HuH-7 (cell line): Measurements from ENCODE around the gene SLC9A4.

Experiments
- DNase-seq: peaks from one replicate; pipeline ENCODE4 v3.0.0; 2011; ENCODE audit warnings: low spot score

SLC9A4 gene

DNA sequence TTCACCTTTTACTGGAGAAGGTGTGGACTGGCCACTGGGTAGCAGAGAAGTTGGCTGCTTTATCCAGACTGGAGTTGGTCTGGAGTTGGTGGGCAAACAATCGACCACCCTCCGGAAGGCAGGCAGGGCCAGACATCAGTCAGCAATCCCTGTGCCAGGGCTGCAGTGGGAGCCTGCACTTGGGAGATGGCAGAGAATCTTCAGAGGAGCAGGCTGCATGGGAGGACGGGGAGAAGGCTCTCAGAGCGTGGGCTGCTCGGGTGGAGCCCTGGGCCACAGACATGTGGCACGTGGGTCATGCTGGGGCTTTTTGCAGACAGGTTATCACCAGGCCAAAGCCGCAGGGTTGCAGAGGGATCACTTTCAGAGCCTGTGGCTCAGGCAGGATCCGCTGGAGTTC lies 29.6 kb downstream of the SLC9A4 start:
- no peak for DNase-seq

DNA sequence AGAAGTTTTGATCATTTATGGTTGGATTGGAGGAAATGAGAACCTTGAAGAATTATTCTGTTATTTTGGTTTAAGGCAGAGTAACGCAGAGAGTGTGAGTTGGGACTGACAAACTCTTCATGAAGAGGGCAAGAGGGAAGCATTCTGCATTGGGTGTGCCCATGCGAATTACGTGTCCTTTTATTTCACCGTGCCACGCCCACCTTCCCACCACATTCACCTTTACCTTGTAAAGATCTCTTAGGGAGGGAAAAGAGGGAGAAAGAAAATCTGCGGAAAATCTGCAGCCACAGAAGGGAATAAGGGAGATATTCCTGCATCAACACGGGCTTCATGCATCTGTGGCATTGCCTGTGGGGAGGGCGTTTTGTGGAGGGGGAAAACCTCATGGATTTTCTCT lies 31.8 kb downstream of the SLC9A4 start:
- DNase-seq, result no peak

DNA sequence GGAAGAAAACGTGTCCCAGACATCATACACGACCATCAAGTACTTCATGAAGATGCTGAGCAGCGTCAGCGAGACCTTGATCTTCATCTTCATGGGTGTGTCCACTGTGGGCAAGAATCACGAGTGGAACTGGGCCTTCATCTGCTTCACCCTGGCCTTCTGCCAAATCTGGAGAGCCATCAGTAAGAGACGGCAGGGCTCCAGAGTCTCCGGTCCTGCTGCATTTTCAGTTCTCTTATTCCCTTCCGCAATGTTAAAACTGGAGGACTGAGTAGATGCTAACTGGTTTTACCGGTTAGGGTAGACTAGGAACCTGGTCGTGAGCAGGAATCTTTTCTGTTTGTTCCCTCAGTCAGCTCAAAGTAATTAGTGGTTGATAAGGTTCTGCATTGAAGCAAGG lies 32.3 kb downstream of the SLC9A4 start:
- DNase-seq, result no peak

DNA sequence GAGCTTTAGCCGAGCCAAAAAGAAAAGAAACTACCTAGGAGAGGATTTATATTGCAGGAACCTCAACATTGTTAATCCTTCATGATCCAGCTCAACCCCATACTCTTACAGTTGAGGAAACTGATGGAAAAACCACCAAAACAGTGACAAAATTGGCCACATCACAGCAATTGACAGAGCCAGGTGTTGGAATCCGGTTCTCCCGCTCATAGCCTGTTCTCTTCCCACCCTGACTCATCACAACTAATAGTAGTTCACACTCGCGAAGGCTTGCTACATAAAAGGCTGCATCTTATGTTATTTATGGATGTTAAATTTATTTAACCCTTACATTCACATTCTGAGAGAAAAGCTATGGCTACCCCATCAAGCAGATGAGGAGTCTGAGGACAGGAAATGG lies 33.7 kb downstream of the SLC9A4 start:
- no peak for DNase-seq

DNA sequence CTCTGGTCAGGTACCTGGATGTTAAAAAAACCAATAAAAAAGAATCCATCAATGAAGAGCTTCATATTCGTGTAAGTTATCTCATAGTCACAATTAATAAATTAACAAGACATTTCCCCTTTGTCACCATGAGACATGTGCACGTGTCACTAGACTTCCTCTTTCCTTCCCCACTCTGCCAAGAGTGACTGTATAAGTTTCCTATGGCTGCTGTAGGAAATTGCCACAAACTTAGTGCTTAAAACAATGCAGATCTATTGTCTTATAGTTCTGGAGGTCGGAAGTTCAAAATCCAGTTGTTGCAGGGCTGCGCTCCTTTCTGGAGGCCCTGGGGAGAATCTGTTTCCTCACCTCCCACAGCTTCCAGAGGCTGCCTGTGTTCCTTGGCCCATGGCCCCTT lies 35.8 kb downstream of the SLC9A4 start:
- no peak for DNase-seq

DNA sequence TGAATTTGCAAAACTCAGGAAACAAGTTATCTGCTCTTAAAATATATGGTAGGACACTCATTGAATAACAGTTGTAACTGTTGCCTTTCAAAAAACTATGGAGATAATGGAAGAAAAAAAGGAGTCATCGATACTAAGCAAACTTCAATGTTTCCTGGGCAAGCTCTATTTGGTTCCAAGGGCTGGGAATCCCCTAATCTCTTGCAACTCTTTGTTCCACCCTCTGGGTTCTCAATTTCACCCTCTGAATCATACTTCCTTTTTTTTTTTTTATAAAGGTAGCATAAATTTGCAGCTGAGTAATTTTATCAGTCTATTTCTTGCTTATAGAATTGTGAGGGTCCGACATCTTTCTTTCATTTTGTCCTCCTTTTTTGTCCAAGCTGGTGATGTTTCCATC lies 36.7 kb downstream of the SLC9A4 start:
- no peak for DNase-seq

DNA sequence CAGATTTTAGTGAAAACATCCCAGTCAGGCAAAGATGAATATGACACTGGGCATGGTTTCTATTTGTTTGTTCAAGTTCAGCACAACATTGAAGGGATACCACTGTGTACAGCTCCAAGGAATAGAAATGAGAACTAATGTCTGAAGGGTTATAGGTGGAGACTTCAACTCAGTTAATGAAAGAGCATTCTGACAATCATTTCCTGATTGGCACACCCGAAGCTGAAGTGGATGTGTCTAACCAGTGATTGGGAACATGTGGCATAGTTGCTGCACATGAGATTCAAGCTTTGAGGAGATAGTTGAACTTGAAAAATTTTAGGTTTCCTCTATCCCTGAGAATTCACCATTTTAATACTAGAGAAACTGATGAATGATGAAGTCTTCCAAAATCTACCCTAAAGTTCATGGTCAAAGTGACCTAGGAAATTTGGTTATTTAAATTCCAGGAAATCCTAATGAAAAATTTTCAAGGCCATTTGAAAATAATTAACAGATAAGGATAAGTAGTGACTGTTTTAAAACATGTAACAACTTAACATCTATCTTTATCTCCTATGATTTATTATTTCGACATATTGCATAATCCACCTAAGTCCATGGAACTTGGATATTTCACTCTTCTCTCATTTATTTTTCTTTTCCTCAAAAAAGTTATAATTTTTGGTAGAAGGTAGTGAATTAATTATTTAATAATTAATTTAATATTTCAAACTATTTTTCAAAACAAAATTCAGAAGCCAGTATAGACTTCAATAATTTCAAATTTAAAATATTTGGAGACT lies 38.0 kb downstream of the SLC9A4 start:
- no peak for DNase-seq

DNA sequence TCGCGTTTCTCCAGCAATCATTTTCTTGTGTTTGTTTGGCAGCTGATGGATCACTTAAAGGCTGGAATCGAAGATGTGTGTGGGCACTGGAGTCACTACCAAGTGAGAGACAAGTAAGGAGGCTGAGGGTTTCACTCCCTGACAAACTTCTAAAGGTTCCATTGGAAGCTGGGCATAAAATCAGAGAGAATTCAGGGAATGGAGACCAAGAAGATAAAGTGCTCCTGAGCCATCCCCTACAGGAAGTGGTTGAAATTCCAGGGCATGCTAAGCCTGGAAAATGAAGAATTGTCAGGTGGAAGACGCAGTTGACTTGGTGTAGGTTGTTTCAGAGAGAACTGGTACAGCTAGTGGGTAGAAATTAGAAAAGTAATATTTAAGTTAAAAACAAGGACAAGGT lies 39.1 kb downstream of the SLC9A4 start:
- no peak for DNase-seq

DNA sequence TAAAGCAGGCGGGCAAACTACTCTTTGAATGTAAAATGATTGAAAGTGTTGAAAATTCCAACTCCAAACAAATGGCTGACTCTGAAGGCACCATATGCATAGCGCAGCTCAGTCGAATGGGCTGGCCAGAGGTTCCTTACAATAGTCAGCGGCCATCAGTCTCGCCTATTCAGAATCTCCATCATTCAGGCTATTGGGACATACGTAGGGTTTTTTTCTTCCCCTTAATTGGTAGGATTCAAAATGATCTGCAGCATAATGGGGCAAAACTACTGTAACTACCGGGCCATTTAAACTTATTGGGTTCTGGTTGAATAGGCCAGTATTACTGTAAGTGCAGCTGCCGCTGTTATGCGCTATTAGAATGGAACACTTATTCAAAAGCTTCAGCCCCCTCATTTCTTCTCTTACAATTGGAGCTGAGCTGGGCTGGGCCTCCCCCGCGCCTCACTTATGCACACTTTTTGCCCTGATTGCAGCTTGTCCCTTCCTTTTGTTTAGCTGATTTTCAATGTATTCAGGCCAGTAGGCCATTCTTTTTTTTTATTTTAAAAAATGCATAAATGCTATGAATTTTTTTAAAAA lies 40.4 kb downstream of the SLC9A4 start:
- DNase-seq, result no peak

DNA sequence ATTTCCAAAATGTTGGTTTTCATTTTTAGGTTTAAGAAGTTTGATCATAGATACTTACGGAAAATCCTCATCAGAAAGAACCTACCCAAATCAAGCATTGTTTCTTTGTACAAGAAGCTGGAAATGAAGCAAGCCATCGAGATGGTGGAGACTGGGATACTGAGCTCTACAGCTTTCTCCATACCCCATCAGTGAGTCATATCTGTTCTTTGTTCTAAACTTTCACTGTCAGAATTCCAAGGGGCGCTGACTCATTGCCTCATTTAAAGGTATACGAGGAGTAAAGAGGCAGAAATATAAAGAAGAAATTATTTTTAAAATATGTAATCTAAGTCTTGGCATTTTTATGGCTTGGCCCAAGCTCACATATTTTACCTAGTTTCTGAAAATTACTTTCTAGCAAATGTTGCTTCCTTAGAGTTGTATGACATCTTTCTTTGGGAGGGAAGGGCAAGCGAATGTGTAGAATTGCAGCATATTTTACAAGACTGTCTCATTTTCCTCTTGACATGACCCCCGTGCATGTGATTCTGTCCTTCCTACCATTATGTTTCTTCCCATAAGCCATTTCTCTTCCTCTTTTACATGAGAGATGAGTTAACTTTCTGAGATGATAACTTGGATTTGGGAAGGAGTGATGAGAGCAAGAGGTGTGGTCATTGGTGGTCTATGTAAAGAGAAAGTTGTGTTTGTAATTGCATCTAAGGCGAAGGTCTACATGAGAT lies 41.2 kb downstream of the SLC9A4 start:
- DNase-seq, result no peak

DNA sequence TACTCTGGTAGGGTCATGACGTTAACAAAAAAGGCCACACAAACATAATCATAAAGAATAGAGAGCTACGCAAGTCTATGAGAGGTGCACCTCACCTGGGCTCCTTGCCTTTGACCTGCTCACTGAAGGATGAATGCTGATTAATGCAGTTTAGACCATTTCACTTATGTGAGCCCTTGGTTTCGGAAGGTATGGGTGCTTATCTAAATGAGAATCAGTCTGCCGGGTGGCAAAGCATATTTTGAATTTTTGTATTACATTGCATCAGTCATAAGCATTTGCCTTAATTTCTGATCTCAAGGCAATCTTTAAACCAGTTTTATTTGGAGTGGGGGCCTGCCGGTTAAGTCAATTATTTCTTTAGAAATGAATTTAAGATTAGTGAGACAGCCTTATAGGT lies 42.8 kb downstream of the SLC9A4 start:
- DNase-seq, result no peak

DNA sequence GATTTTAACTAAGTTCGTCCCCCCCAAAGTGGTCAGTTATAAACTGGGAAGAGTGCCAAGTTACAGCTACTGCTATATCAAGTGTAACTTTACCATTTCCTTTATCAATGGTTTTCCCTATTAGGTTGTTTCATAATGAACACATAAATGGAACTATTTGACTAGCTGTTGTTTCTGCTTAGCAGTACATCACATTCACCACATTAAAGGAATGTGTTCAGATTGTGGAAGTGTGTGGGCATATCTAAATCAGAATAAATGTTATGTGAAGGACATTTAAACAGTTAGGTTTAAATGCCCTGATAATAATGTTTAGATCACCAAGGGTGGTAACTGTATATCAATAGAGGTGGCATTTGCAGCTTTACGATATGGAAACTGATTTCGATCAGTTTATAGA lies 45.1 kb downstream of the SLC9A4 start:
- DNase-seq, result no peak

DNA sequence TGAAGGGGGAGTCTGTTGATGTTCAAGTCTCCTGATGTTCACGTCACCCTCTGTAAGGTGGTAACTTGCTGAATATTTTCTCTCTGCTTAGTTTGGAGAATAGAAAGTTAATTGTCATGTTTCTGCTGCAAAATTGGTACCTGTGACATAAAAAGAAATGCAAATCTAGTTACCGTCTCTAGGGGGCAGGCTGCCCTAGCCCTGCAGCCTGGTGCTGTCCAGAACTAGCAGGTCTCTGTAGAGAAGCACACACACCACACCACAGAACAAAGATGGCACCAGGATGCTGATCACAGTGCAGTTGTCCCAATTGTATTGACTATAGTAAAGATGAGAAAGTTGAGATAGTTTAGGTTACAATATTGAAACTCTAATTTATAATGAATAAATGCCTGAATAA lies 47.0 kb downstream of the SLC9A4 start:
- DNase-seq, result peak; percentile 21

DNA sequence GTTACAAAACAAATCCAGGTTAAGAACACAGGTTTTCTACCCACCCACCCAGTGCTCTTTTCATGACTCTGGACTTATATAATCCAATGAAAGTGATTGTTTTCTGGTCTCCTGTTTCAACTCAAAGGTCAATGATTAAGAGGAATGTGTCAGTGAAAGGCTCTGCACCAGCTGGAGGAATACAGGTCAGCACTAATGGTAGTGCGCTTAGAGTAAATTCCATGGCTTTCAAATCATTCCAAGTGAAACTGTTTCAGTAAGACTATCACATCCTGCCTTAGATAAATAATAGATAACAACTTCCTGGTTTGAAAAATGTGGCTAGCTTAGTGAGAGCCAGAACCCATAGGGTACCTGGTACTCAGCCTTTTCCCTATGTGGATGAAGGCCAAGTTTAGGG lies 47.8 kb downstream of the SLC9A4 start:
- DNase-seq, result no peak

DNA sequence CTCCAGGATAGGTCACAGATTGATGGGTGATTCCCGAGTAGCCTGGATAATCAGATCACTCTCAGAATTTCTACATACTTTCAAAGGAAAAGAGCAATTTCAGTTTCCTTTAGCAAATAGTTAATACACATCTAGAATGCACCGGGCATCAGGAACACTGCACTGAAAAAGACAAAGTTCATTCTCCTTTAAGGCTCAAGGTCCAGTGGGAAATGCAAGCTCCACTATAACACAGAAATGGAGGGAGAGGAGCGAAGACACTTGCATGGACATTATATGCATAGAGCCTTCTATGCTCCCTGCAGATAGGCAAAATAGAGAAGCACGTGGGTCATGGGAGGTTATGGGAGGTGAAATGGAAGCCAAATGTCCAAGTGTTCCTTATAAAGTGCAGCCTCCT lies 49.1 kb downstream of the SLC9A4 start:
- DNase-seq, result no peak

DNA sequence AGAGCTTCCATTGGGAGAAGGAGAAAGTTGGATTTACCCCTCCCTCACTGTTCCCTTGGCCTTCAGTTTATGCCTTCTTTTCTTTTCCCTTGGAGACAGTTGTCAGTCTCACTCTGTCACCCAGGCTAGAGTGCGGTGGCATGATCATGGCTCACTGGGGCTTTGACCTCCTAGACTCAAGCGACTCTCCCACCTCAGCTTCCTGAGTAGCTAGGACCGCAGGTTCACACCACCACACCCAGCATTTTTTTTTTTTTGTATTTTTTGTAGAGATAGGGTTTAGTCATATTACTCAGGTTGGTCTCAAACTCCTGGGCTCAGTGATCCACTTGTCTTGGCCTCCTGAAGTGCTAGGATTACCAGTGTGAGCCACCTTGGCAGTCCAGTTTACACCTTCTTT lies 49.9 kb downstream of the SLC9A4 start:
- DNase-seq, result no peak

DNA sequence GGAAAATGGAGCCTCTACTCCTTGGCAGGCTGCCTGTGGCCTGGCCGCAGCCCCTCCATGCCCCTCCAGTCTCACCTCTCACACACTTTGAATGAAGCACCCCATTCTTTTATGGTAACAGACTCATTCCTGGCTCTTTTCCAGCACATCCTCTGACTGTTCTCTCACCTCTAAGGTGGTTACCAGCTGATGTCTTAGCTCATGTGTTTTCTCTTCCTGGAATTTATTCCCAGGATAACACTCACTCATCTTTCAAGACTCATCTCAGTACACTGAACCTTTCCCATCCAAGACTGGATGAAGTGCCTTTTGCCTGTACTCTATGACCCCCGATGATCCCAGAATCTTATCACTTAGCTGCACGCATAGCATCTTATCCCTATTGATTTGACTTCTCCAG lies 50.6 kb downstream of the SLC9A4 start:
- no peak for DNase-seq

DNA sequence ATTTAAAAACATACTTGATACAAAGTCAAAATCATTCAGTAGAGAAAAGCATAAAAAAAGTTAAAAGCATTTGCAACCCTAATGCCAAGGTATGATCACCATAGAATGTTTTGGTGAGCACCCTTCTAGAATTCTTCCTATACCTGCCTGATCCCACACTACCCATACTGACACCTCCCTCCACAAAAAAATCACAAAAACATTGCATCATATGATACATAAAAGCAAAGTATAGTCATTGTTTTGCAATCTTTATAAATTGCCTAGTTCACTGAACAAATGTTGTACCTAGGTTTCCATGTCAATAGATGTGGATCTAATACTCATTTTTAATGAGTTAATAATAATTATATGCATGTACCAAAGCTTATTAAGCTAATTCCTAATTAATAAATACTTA lies 54.1 kb downstream of the SLC9A4 start:
- no peak for DNase-seq

DNA sequence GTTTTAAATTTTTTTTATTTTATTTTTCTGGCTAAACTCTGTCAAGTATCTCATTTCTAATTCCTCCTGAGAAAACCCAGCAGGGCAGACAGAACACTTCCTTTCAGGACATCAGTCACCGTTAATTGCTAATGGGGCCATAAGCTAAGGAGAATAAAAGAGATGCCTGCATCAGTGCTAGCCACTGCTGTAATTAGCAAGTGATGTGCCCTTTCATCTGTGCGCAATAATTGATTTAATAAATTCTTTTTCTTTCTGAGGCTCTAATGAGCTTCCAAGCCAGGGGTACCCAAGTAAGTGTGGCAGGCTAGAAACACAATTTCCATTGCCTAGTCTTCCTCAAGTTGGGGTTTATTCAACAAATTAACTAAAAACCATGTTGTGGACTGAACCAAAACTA lies 65.5 kb downstream of the SLC9A4 start:
- no peak for DNase-seq

DNA sequence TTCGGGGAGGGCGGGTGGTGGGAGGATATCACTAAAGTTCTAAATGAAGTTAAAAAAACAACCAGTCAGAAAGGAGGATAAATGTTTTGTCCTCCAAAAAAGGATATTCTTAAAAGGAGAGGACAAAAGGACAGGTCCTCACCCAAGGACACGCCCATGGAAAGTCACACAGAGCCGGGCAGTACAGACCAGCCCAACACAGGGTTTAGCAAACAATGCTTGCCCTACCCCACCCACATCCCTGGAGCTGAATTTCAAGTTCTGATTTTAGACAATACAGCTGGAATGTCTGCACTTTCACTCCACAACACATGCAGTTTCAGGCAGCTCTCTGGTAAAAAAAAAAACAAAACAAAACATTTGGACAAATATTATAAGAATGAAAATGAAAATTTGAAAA lies 67.9 kb downstream of the SLC9A4 start:
- DNase-seq, result no peak

DNA sequence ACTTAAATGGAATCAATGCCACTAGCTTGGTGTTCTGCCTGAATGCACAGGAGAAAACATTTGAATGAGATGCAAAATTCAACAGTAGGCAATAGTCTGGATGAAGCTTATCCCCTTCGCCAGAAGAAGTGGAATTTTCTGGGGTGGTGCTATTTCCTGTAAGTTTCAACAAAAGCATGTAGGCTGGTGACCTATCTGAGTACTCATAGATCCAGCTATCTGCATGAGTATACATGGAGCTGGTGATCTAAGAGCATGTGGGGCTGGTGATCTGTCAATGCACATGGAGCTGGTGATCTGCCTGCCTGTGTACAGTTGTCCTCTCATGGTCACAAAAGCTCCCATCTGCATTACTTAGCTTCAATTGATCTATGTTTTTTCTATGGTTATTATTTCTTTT lies 71.2 kb downstream of the SLC9A4 start:
- no peak for DNase-seq

DNA sequence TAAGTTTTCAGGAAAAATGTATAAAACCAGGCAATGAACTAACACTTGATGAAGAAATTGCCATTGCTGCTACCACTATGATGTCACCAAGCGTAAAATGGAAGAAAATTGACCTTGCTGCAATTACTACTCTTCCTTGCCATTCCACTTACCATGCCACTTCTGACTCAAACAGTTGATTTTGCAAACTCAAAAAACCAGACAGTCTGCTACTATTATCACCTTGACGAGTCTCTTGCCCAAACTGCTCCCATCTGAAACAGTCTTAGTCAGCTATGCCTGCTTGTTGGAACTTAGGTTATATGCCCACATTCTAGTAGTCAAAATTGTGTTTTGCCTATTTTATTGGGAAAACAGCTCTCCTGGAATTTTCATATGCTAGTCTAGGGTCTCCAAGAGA lies 74.4 kb downstream of the SLC9A4 start:
- no peak for DNase-seq

DNA sequence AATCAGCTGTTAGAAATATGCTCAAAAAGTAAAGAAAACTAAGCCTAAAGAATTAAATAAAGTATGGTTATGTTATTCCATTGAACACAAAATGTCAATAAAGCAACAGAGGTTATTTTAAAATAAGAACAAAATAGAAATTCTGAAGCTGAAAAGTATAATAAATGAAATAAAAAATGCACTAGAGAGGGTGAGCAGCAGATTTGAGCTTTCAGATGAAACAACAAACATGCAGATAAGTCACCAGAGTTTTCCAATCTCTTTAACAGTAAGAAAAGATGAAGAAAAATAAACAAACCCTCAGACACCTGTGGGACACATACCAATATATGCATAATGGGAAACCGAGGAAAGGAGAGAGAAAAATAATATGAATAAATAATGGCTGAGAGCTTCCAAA lies 76.0 kb downstream of the SLC9A4 start:
- DNase-seq, result no peak

DNA sequence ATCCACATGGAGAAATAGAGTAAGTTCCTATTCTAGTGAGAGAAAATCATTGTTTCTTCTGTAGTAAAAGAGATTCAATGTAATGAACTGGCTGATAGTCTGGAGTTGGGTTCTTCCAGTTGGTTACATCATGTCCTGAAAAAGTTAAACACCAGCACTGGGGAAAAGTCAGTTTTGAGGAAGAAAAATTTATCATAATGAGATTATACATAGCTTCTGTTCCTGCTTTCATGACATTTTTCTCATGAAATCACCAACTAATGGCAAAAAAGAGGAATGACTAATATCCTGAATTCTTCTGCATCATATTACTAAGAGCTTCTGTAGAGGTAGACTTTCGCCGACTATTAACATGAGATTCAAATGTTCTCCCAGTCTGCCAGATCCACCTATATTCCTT lies 77.1 kb downstream of the SLC9A4 start:
- DNase-seq, result no peak
